Measurements from ENCODE around the gene VPS13D. TPM values are rescaled to one million over a fixed set of nuclear protein-coding genes. Genes with fewer than 3 reads are reported as not detected.

VPS13D gene
- polyA plus RNA-seq, 1 of the 3 experiments (the other 2 are of a cell fraction) = 15.0 TPM

DNA sequence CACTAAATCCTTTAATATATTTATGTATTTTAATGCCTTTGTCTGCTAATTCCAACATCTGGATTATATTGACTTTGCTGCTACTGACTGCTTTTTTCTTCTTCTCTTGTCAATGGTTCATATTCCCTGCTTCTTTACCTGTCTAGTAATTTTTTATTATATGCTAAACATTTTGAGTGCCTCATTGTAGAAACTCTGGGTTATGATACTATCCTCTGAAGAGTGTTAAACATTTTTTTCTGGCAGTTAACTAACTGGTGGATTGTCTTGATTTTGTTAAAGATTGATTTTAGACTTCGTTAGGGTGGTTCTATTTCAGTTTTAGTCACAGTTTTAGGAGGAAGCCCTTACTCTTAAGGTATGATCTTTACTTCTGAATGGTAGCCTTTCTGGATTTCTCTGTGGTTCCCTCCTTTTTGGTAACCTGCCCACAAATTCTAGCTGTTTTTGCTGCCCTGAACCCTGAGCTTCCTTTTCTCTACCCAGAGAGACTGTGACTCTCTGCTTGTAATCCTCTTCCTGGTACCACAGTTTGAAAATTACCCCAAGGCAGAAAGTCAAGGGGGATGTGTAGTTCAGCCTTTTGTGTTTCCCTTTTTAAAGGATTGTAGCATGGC is 306.3 kb downstream of the VPS13D start:
- ChIA-PET POLR2A (no interaction called here), CTCF (no interaction called here)
- Histone ChIP-seq H3K9me2 (no peaks in the 10 kb centered on the region), H2AFZ (ENCODE audit: low read depth) (no peak overlapping the region), H3F3A (replicated peaks; ENCODE audit: insufficient read depth) (no peaks in the 10 kb centered on the region), H3K4me3 (ENCODE audit: low read depth in 2 of 2, low read length in 1 of 2) (no peak overlapping the region), H3K36me3 (replicated peaks in 1 of 2; ENCODE audit: control insufficient read depth in 1 of 2, insufficient read depth in 2 of 2, low read length in 1 of 2) (no peaks in the 10 kb centered on the region), H3K9ac (no peak overlapping the region), H3K27me3 (ENCODE audit: insufficient read depth) (no peaks in the 10 kb centered on the region), H3K79me2 (ENCODE audit: insufficient read depth) (no peaks in the 10 kb centered on the region), H4K20me1 (ENCODE audit: insufficient read depth) (no peaks in the 10 kb centered on the region), H3K27ac (ENCODE audit: low read depth in 2 of 2, low read length in 1 of 2) (no peak overlapping the region), H3K4me2 (no peak overlapping the region), H3K9me3 (no peaks in the 10 kb centered on the region), H3K4me1 (ENCODE audit: control insufficient read depth in 1 of 2, insufficient read depth in 2 of 2, low read depth in 1 of 2, low read length in 1 of 2) (peaks cover 0 to 1% of the 10 kb centered on the region in 2 experiments; a peak in 1 of 4 replicates)
- TF ChIP-seq TCF12 (IDR thresholded peaks at IDR 0.05) (no peak), CHD2 (IDR thresholded peaks at IDR 0.05; ENCODE audit: low read length, partially characterized antibody) (no peak), FOXJ3 (CRISPR knock-in tag; IDR thresholded peaks at IDR 0.05) (no peak), TAF1 (IDR thresholded peaks at IDR 0.05; ENCODE audit: borderline replicate concordance, low read depth, low read length) (no peak), GATA2 (CRISPR knock-in tag; IDR thresholded peaks at IDR 0.05) (no peak), EP300 (IDR thresholded peaks at IDR 0.05; ENCODE audit: borderline replicate concordance in 1 of 2, low read depth in 1 of 2, low read length in 1 of 2) (no peak), FOSL2 (IDR thresholded peaks at IDR 0.05; ENCODE audit: borderline replicate concordance, low read depth) (no peak), MEF2A (IDR thresholded peaks at IDR 0.05; ENCODE audit: borderline replicate concordance, low read depth) (no peak), GABPA (IDR thresholded peaks at IDR 0.05; ENCODE audit: low read depth) (no peak)
- TF ChIP-seq, protein P1, sequence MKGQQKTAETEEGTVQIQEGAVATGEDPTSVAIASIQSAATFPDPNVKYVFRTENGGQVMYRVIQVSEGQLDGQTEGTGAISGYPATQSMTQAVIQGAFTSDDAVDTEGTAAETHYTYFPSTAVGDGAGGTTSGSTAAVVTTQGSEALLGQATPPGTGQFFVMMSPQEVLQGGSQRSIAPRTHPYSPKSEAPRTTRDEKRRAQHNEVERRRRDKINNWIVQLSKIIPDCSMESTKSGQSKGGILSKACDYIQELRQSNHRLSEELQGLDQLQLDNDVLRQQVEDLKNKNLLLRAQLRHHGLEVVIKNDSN (IDR thresholded peaks at IDR 0.05; ENCODE audit: borderline replicate concordance, low read depth) = no peak
- TF ChIP-seq, protein P2, sequence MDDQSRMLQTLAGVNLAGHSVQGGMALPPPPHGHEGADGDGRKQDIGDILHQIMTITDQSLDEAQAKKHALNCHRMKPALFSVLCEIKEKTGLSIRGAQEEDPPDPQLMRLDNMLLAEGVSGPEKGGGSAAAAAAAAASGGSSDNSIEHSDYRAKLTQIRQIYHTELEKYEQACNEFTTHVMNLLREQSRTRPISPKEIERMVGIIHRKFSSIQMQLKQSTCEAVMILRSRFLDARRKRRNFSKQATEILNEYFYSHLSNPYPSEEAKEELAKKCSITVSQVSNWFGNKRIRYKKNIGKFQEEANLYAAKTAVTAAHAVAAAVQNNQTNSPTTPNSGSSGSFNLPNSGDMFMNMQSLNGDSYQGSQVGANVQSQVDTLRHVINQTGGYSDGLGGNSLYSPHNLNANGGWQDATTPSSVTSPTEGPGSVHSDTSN (IDR thresholded peaks at IDR 0.05) = no peak
- TF ChIP-seq, protein P3, sequence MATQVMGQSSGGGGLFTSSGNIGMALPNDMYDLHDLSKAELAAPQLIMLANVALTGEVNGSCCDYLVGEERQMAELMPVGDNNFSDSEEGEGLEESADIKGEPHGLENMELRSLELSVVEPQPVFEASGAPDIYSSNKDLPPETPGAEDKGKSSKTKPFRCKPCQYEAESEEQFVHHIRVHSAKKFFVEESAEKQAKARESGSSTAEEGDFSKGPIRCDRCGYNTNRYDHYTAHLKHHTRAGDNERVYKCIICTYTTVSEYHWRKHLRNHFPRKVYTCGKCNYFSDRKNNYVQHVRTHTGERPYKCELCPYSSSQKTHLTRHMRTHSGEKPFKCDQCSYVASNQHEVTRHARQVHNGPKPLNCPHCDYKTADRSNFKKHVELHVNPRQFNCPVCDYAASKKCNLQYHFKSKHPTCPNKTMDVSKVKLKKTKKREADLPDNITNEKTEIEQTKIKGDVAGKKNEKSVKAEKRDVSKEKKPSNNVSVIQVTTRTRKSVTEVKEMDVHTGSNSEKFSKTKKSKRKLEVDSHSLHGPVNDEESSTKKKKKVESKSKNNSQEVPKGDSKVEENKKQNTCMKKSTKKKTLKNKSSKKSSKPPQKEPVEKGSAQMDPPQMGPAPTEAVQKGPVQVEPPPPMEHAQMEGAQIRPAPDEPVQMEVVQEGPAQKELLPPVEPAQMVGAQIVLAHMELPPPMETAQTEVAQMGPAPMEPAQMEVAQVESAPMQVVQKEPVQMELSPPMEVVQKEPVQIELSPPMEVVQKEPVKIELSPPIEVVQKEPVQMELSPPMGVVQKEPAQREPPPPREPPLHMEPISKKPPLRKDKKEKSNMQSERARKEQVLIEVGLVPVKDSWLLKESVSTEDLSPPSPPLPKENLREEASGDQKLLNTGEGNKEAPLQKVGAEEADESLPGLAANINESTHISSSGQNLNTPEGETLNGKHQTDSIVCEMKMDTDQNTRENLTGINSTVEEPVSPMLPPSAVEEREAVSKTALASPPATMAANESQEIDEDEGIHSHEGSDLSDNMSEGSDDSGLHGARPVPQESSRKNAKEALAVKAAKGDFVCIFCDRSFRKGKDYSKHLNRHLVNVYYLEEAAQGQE (IDR thresholded peaks at IDR 0.05; ENCODE audit: low read depth, low read length) = no peak
- TF ChIP-seq, protein P4, sequence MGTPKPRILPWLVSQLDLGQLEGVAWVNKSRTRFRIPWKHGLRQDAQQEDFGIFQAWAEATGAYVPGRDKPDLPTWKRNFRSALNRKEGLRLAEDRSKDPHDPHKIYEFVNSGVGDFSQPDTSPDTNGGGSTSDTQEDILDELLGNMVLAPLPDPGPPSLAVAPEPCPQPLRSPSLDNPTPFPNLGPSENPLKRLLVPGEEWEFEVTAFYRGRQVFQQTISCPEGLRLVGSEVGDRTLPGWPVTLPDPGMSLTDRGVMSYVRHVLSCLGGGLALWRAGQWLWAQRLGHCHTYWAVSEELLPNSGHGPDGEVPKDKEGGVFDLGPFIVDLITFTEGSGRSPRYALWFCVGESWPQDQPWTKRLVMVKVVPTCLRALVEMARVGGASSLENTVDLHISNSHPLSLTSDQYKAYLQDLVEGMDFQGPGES (IDR thresholded peaks at IDR 0.05; ENCODE audit: low read depth, low read length) = no peak
- no peak for DNase-seq
- WGBS (ENCODE audit: low lambda C conversion rate) = 32% methylated on average over 1 of the region's 1 CpG

Data from SK-N-SH (cell line).